OCI-LY3 (cell line): ENCODE results near the gene SIK2.

Experiments used
- H2AFZ ChIP-seq: fragments of 200-600, 300-600 bp; shearing (Covaris generic); 2 replicates; pipeline ENCODE4 v1.6.0; 2014; ENCODE audit warnings: antibody characterized with exemption, low read depth, low read length
- H3K27ac ChIP-seq: fragments of 200-600, 300-600 bp; sonication (generic); 2 replicates; pipeline ENCODE4 v1.5.1; 2014; ENCODE audit warnings: mild to moderate bottlenecking, low read length, moderate library complexity, mixed read lengths
- H3K27me3 ChIP-seq: fragments of 200-600, 300-600 bp; sonication (generic); 2 replicates; pipeline ENCODE4 v1.6.1; 2014; ENCODE audit warnings: low read depth, low read length, mixed read lengths
- H3K36me3 ChIP-seq: fragments of 200-600, 300-600 bp; sonication (generic); replicated peaks from 2 replicates; pipeline ENCODE3; 2014; ENCODE audit warnings: low read depth, low read length, mixed read lengths
- H3K4me1 ChIP-seq: fragments of 300-600, 200-600 bp; sonication (generic); 2 replicates; pipeline ENCODE4 v1.6.1; 2014; ENCODE audit warnings: low read length, mixed read lengths
- H3K4me2 ChIP-seq: fragments of 200-600, 300-600 bp; sonication (generic); 2 replicates; pipeline ENCODE4 v1.6.1; 2014; ENCODE audit warnings: low read length, mixed read lengths
- H3K4me3 ChIP-seq: fragments of 300-600, 200-600 bp; sonication (generic); 2 replicates; pipeline ENCODE4 v1.5.1; 2014; ENCODE audit warnings: antibody characterized with exemption, mild to moderate bottlenecking, low read length, moderate library complexity
- H3K79me2 ChIP-seq: fragments of 300-600, 200-600 bp; shearing (Covaris generic); 2 replicates; pipeline ENCODE4 v1.6.1; 2014; ENCODE audit warnings: mild to moderate bottlenecking, low read length, mixed read lengths
- H3K9ac ChIP-seq: fragments of 300-600, 200-600 bp; shearing (Covaris generic); 2 replicates; pipeline ENCODE4 v1.6.0; 2014; ENCODE audit warnings: mild to moderate bottlenecking, low read length, moderate library complexity
- H3K9me3 ChIP-seq: fragments of 200-600, 300-600 bp; shearing (Covaris generic); 2 replicates; pipeline ENCODE4 v1.6.1; 2014; ENCODE audit warnings: low read length, mixed read lengths; ENCODE audit not compliant: insufficient read depth
- H4K20me1 ChIP-seq: fragments of 200-600, 300-600 bp; sonication (generic); 2 replicates; pipeline ENCODE4 v1.6.1; 2016; ENCODE audit warnings: low read length, mixed read lengths; ENCODE audit not compliant: insufficient read depth
- CTCF ChIP-seq: fragments of 200-600, 300-600 bp; sonication (generic); IDR thresholded peaks from 2 replicates; pipeline ENCODE4 v1.5.1; 2014; ENCODE audit warnings: antibody characterized with exemption, low read length, low read depth
- EZH2phosphoT487 ChIP-seq: fragments of 200-600 bp; shearing (Covaris generic); IDR thresholded peaks from 2 replicates; pipeline ENCODE4 v1.6.1; 2018; ENCODE audit warnings: antibody characterized with exemption, mixed run types, low read depth

Gene SIK2

GRCh38 chr11:111672949-111673348, 70.7 kb downstream of the SIK2 start:
- no peak overlapping the region for H3K4me2 ChIP-seq
- peaks cover 18% of the 10 kb centered on the region for H4K20me1 ChIP-seq
- peaks cover 27% of the 10 kb centered on the region for H3K36me3 ChIP-seq

GRCh38 chr11:111674941-111675340, 72.7 kb downstream of the SIK2 start:
- H3K27ac ChIP-seq, result no peak overlapping the region
- H3K9me3 ChIP-seq, result no peaks in the 10 kb centered on the region
- peaks cover 27% of the 10 kb centered on the region for H3K36me3 ChIP-seq
- H4K20me1 ChIP-seq, result peaks cover 11% of the 10 kb centered on the region
- no peaks in the 10 kb centered on the region for H3K4me1 ChIP-seq
- H3K79me2 ChIP-seq, result no peaks in the 10 kb centered on the region
- H3K4me2 ChIP-seq, result no peak overlapping the region
- TF ChIP-seq CTCF (no peak), EZH2phosphoT487 (no peak)
- no peak overlapping the region for H3K4me3 ChIP-seq
- H2AFZ ChIP-seq, result no peak overlapping the region
- no peaks in the 10 kb centered on the region for H3K27me3 ChIP-seq
- no peak overlapping the region for H3K9ac ChIP-seq

More at GRCh38 chr11:111672949-111673348, 70.7 kb downstream of the SIK2 start:
- H3K4me1 ChIP-seq, result no peaks in the 10 kb centered on the region
- no peak overlapping the region for H3K27ac ChIP-seq
- no peak overlapping the region for H2AFZ ChIP-seq
- no peak for TF ChIP-seq CTCF
- H3K27me3 ChIP-seq, result no peaks in the 10 kb centered on the region
- H3K4me3 ChIP-seq, result no peak overlapping the region
- no peaks in the 10 kb centered on the region for H3K79me2 ChIP-seq
- H3K9me3 ChIP-seq, result no peaks in the 10 kb centered on the region
- H3K9ac ChIP-seq, result no peak overlapping the region

- no peak overlapping the region for H2AFZ ChIP-seq
- H3K36me3 ChIP-seq, result peaks cover 27% of the 10 kb centered on the region
- TF ChIP-seq EZH2phosphoT487 (no peak), CTCF (no peak)
- H3K27ac ChIP-seq, result no peak overlapping the region
- peaks cover 11% of the 10 kb centered on the region for H4K20me1 ChIP-seq
- H3K4me3 ChIP-seq, result no peak overlapping the region
- H3K27me3 ChIP-seq, result no peaks in the 10 kb centered on the region
- no peaks in the 10 kb centered on the region for H3K9me3 ChIP-seq
- H3K79me2 ChIP-seq, result no peaks in the 10 kb centered on the region
- H3K4me1 ChIP-seq, result no peaks in the 10 kb centered on the region
- H3K4me2 ChIP-seq, result no peak overlapping the region
- no peak overlapping the region for H3K9ac ChIP-seq
Measured at GRCh38 chr11:111675891-111676290, 73.6 kb downstream of the SIK2 start.

GRCh38 chr11:111676878-111677585, 74.8 kb downstream of the SIK2 start:
- Histone ChIP-seq H3K9me3 (no peaks in the 10 kb centered on the region), H3K79me2 (no peaks in the 10 kb centered on the region), H3K27ac (no peak overlapping the region), H2AFZ (no peak overlapping the region), H4K20me1 (peaks cover 2% of the 10 kb centered on the region; the same call in 1 of the 2 replicates), H3K4me2 (no peak overlapping the region), H3K9ac (no peak overlapping the region), H3K36me3 (peaks cover 19% of the 10 kb centered on the region), H3K4me1 (no peaks in the 10 kb centered on the region), H3K4me3 (no peak overlapping the region), H3K27me3 (no peaks in the 10 kb centered on the region)
- TF ChIP-seq CTCF, result no peak
- no peak for TF ChIP-seq EZH2phosphoT487
